A549 (cell line): ENCODE data around the gene NDFIP1. TPM values are rescaled to one million over a fixed set of nuclear protein-coding genes. Genes with fewer than 3 reads are reported as not detected.

Experiments
- ATAC-seq, 2 experiments: fragments of 200-7000 bp in 1 of 2; fragments of >200 bp in 1 of 2; cut with Nextera tagmentation in 1 of 2; cut with Tn5 transposase in 1 of 2; 3 replicates each; pipeline versions ENCODE4 v1.8.0 to v1.9.1; 2018 to 2020; ENCODE audit warnings: mild to moderate bottlenecking in 1 of 2, moderate library complexity in 1 of 2
- CTCF ChIA-PET: fragments of 300-600 bp; sonication (Branson Sonifier 250); formaldehyde crosslinking; extraction: SDS; loops from one replicate; lab custom pipeline; 2021; ENCODE audit warnings: antibody characterized with exemption, inconsistent platforms; lab: Yijun Ruan, JAX
- POLR2A ChIA-PET: fragments of 350-600 bp; formaldehyde crosslinking; extraction: SDS; loops from one replicate; lab custom pipeline; 2021; ENCODE audit warnings: antibody characterized with exemption, inconsistent platforms; lab: Yijun Ruan, JAX
- DNase-seq, 2 experiments: peaks; one replicate each; pipeline versions ENCODE4 v3.0.0 to v3.0.0-alpha.2; 2011 to 2016; ENCODE audit warnings: low read depth in 1 of 2, low spot score in 1 of 2
- FAIRE-seq: peaks from 2 replicates; lab custom pipeline; 2011; peaks lifted over from hg19 to GRCh38; lab: Jason Lieb, UNC
- H3K27ac ChIP-seq, 2 experiments: fragments of >200 bp; sonication (Bioruptor Twin); formaldehyde crosslinking; 3 replicates each; pipeline ENCODE4 v1.5.1; 2016 to 2017
- H3K4me1 ChIP-seq: fragments of >200 bp; sonication (Bioruptor Twin); formaldehyde crosslinking; 3 replicates; pipeline ENCODE4 v1.6.1; 2016
- H3K4me2 ChIP-seq: fragments of >200 bp; sonication (Bioruptor Twin); formaldehyde crosslinking; 3 replicates; pipeline ENCODE4 v1.6.1; 2016
- H3K4me3 ChIP-seq: fragments of >200 bp; sonication (Bioruptor Twin); formaldehyde crosslinking; 3 replicates; pipeline ENCODE4 v1.5.1; 2016
- H3K9me3 ChIP-seq: fragments of >200 bp; sonication (Bioruptor Twin); formaldehyde crosslinking; 3 replicates; pipeline ENCODE4 v1.6.1; 2016
- EHF ChIP-seq: fragments of 250-450 bp; sonication (Bioruptor Pico); IDR thresholded peaks from 2 replicates; pipeline ENCODE4 v1.5.0; 2020; ENCODE audit warnings: mild to moderate bottlenecking
- FOSB ChIP-seq: fragments of 250-450 bp; sonication (Bioruptor Pico); IDR thresholded peaks from 2 replicates; pipeline ENCODE4 v1.5.0; 2020; ENCODE audit warnings: mild to moderate bottlenecking, moderate library complexity
- HES2 ChIP-seq: fragments of >200 bp; sonication (Bioruptor Twin); formaldehyde crosslinking; IDR thresholded peaks from 2 replicates; pipeline ENCODE4 v1.6.1; 2016
- HMGXB4 ChIP-seq: fragments of 250-450 bp; sonication (Bioruptor Pico); IDR thresholded peaks from 2 replicates; pipeline ENCODE4 v1.5.0; 2021; ENCODE audit warnings: mild to moderate bottlenecking, moderate library complexity, borderline replicate concordance
- HOXB13 ChIP-seq: fragments of 250-450 bp; sonication (Bioruptor Pico); IDR thresholded peaks from 2 replicates; pipeline ENCODE4 v1.5.0; 2020; ENCODE audit warnings: low read depth, mild to moderate bottlenecking, moderate library complexity
- HOXB5 ChIP-seq: fragments of 250-450 bp; sonication (Bioruptor Pico); IDR thresholded peaks from 2 replicates; pipeline ENCODE4 v1.5.0; 2020; ENCODE audit warnings: mild to moderate bottlenecking, moderate library complexity
- MAFK ChIP-seq: fragments of 450-650 bp; IDR thresholded peaks from 2 replicates; pipeline ENCODE4 v1.6.1; 2014; ENCODE audit not compliant: partially characterized antibody
- MYC ChIP-seq: IDR thresholded peaks from 2 replicates; pipeline ENCODE4 v1.6.1; 2012; ENCODE audit warnings: mild to moderate bottlenecking, inconsistent platforms, low read length, improper control_type of control experiment, borderline replicate concordance
- PBX3 ChIP-seq: IDR thresholded peaks from 2 replicates; pipeline ENCODE4 v1.6.1; 2012
- RNF2 ChIP-seq: fragments of 200-600 bp; sonication (generic); IDR thresholded peaks from 2 replicates; pipeline ENCODE4 v1.6.1; 2016; ENCODE audit warnings: low read depth, mild to moderate bottlenecking, antibody characterized with exemption, moderate library complexity, borderline replicate concordance
- ZFP36 ChIP-seq: fragments of 450-650 bp; IDR thresholded peaks from 2 replicates; pipeline ENCODE4 v1.6.1; 2014; ENCODE audit warnings: borderline replicate concordance; ENCODE audit not compliant: partially characterized antibody
- WGBS: methylation state at CpG from one replicate; pipeline ENCODE4 v1.1.6; 2017; ENCODE audit errors: missing lambda C conversion rate; 5-methylcytosine and 5-hydroxymethylcytosine counted together
- polyA plus RNA-seq, 4 experiments: library from polyadenylated mRNA; depleted of rRNA in 3 of 4; stranded (reverse); fragments of >200 nt; fragmentation: RNase III in 1 of 4; extraction: RNeasy Plus Mini Kit Qiagen cat#74134 plus additional on column Dnase treatment in 1 of 4; gene quantifications; 2 replicates in 3 of 4; 3 replicates in 1 of 4; pipeline ENCODE4 v1.2.3, GENCODE V29; 2011 to 2017
- TF ChIP-seq, protein P1 (sequence below): fragments of 450-650 bp; IDR thresholded peaks from 2 replicates; pipeline ENCODE4 v1.6.1; 2014; ENCODE audit warnings: antibody characterized with exemption

The NDFIP1 gene
- polyA plus RNA-seq, 2 of the 4 experiments (the other 2 are of a cell fraction): 42.4 to 58.0 TPM

- H3K27ac ChIP-seq: no peak overlapping the region
- FAIRE-seq (no peak), DNase-seq (no peak), ATAC-seq (no peak)
- 52% methylated on average over 1 of the region's 1 CpG for WGBS
- ChIA-PET POLR2A (no interaction called here), CTCF (no interaction called here)
- H3K4me1 ChIP-seq: no peaks in the 10 kb centered on the region
- H3K4me3 ChIP-seq: no peak overlapping the region
- TF ChIP-seq HOXB13 (CRISPR knock-in tag) (no peak), PBX3 (no peak), MAFK (no peak), HMGXB4 (CRISPR knock-in tag) (no peak), HES2 (no peak), FOSB (CRISPR knock-in tag) (no peak), ZFP36 (no peak), HOXB5 (CRISPR knock-in tag) (no peak), RNF2 (no peak), EHF (CRISPR knock-in tag) (no peak), MYC (no peak)
- TF ChIP-seq, protein P1, sequence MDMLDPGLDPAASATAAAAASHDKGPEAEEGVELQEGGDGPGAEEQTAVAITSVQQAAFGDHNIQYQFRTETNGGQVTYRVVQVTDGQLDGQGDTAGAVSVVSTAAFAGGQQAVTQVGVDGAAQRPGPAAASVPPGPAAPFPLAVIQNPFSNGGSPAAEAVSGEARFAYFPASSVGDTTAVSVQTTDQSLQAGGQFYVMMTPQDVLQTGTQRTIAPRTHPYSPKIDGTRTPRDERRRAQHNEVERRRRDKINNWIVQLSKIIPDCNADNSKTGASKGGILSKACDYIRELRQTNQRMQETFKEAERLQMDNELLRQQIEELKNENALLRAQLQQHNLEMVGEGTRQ: no peak
- no peaks in the 10 kb centered on the region for H3K9me3 ChIP-seq
- no peak overlapping the region for H3K4me2 ChIP-seq
Observed at GRCh38 chr5:142202282-142202681, 93.7 kb downstream of the NDFIP1 start.

Other genes with a start within 250 kb of the NDFIP1 start
- gene PCDH1, start 230.4 kb upstream of the NDFIP1 start, polyA plus RNA-seq (2011; rRNA removed): 2.9 and 3.9 TPM in 2 replicates
- gene PCDH1, start 230.4 kb upstream of the NDFIP1 start, polyA plus RNA-seq (2017; fragmentation: RNase III; extraction: RNeasy Plus Mini Kit Qiagen cat#74134 plus additional on column Dnase treatment): 0.41 to 0.57 TPM (median 0.41 TPM) in 3 replicates
- gene DELE1, start 184.9 kb upstream of the NDFIP1 start, polyA plus RNA-seq (2011; rRNA removed): 60.1 and 72.2 TPM in 2 replicates
- gene DELE1, start 184.9 kb upstream of the NDFIP1 start, polyA plus RNA-seq (2017; fragmentation: RNase III; extraction: RNeasy Plus Mini Kit Qiagen cat#74134 plus additional on column Dnase treatment): 40.4 to 43.5 TPM (median 41.2 TPM) in 3 replicates
- gene PCDH12, start 150.6 kb upstream of the NDFIP1 start, polyA plus RNA-seq (2011; rRNA removed): not detected in 2 replicates
- gene PCDH12, start 150.6 kb upstream of the NDFIP1 start, polyA plus RNA-seq (2017; fragmentation: RNase III; extraction: RNeasy Plus Mini Kit Qiagen cat#74134 plus additional on column Dnase treatment): not detected in 3 replicates
- 47.4 and 57.5 TPM in 2 replicates for gene RNF14, start 139.7 kb upstream of the NDFIP1 start, polyA plus RNA-seq (2011; rRNA removed)
- 39.7 to 43.2 TPM (median 41.2 TPM) in 3 replicates for gene RNF14, start 139.7 kb upstream of the NDFIP1 start, polyA plus RNA-seq (2017; fragmentation: RNase III; extraction: RNeasy Plus Mini Kit Qiagen cat#74134 plus additional on column Dnase treatment)
- gene GNPDA1, start 95.8 kb upstream of the NDFIP1 start, polyA plus RNA-seq (2011; rRNA removed): 17.1 and 31.0 TPM in 2 replicates
- gene GNPDA1, start 95.8 kb upstream of the NDFIP1 start, polyA plus RNA-seq (2017; fragmentation: RNase III; extraction: RNeasy Plus Mini Kit Qiagen cat#74134 plus additional on column Dnase treatment): 43.5 to 53.2 TPM (median 44.5 TPM) in 3 replicates
- gene SPRY4, start 216.2 kb downstream of the NDFIP1 start, polyA plus RNA-seq (2011; rRNA removed): 5.7 and 6.7 TPM in 2 replicates
- gene SPRY4, start 216.2 kb downstream of the NDFIP1 start, polyA plus RNA-seq (2017; fragmentation: RNase III; extraction: RNeasy Plus Mini Kit Qiagen cat#74134 plus additional on column Dnase treatment): 3.0 to 3.4 TPM (median 3.3 TPM) in 3 replicates